Karpas-422 (cell line): ENCODE results near the gene POP4. TPM values are rescaled to one million over a fixed set of nuclear protein-coding genes. Genes with fewer than 3 reads are reported as not detected.
A peak's percentile ranks its signal among the peaks of the same experiment; 100 is the strongest.
"Not testable (repeated sequence)": the region's sequence is repeated elsewhere in the genome, so short reads cannot be mapped to it uniquely, and the experiment has no call there.

Experiments
- DNase-seq: peaks from one replicate; pipeline ENCODE4 v3.0.0-alpha.2; 2015
- H2AFZ ChIP-seq: fragments of 200-600 bp; sonication (generic); 2 replicates; pipeline ENCODE4 v1.6.1; 2014; ENCODE audit warnings: antibody characterized with exemption, low read length, mixed read lengths
- H3K27ac ChIP-seq: fragments of 200-600 bp; sonication (generic); 2 replicates; pipeline ENCODE4 v1.5.1; 2014; ENCODE audit warnings: mild to moderate bottlenecking, low read length, moderate library complexity
- H3K27me3 ChIP-seq: fragments of 200-600 bp; sonication (generic); 2 replicates; pipeline ENCODE4 v1.6.1; 2014; ENCODE audit warnings: low read length, mixed read lengths
- H3K36me3 ChIP-seq: fragments of 200-600 bp; sonication (generic); 2 replicates; pipeline ENCODE4 v1.6.1; 2014; ENCODE audit warnings: low read length, mixed read lengths; ENCODE audit not compliant: insufficient read depth
- H3K4me1 ChIP-seq: fragments of 200-600 bp; sonication (generic); 2 replicates; pipeline ENCODE4 v1.6.1; 2014; ENCODE audit warnings: mild to moderate bottlenecking, low read length, mixed read lengths
- H3K4me2 ChIP-seq: fragments of 200-600 bp; sonication (generic); 2 replicates; pipeline ENCODE4 v1.6.1; 2014; ENCODE audit warnings: low read length, low read depth, mild to moderate bottlenecking; ENCODE audit not compliant: poor library complexity, severe bottlenecking
- H3K4me3 ChIP-seq: fragments of 200-600 bp; sonication (generic); 2 replicates; pipeline ENCODE4 v1.5.1; 2014; ENCODE audit warnings: mild to moderate bottlenecking, antibody characterized with exemption, low read length, mixed read lengths
- H3K79me2 ChIP-seq: fragments of 200-600 bp; sonication (generic); 2 replicates; pipeline ENCODE4 v1.6.1; 2014; ENCODE audit warnings: mild to moderate bottlenecking, low read length, mixed read lengths
- H3K9ac ChIP-seq: fragments of 200-600 bp; sonication (generic); 2 replicates; pipeline ENCODE4 v1.6.0; 2014; ENCODE audit warnings: low read length
- H3K9me2 ChIP-seq: fragments of 200-600 bp; sonication (generic), shearing (Covaris generic); replicated peaks from 2 replicates; pipeline ENCODE4 v1.6.0; 2014; ENCODE audit warnings: mild to moderate bottlenecking, low read length, moderate library complexity; ENCODE audit not compliant: insufficient read depth
- H3K9me3 ChIP-seq: fragments of 300-700, 200-600 bp; sonication (generic); 2 replicates; pipeline ENCODE4 v1.6.1; 2014; ENCODE audit warnings: low read length, mixed read lengths
- H4K20me1 ChIP-seq: fragments of 200-600 bp; sonication (generic); 2 replicates; pipeline ENCODE4 v1.6.1; 2014; ENCODE audit warnings: mild to moderate bottlenecking, antibody characterized with exemption, low read length, low read depth; ENCODE audit not compliant: insufficient read depth
- total RNA-seq: library from RNA; depleted of rRNA; stranded (reverse); fragments of >200 nt; shearing (Covaris generic); gene quantifications from 2 replicates; pipeline ENCODE4 v1.2.3, GENCODE V29; 2014; ENCODE audit warnings: low replicate concordance; rRNA removed

POP4 gene, protein sequence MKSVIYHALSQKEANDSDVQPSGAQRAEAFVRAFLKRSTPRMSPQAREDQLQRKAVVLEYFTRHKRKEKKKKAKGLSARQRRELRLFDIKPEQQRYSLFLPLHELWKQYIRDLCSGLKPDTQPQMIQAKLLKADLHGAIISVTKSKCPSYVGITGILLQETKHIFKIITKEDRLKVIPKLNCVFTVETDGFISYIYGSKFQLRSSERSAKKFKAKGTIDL
- total RNA-seq, result 72.7 and 92.7 TPM in 2 replicates

DNA sequence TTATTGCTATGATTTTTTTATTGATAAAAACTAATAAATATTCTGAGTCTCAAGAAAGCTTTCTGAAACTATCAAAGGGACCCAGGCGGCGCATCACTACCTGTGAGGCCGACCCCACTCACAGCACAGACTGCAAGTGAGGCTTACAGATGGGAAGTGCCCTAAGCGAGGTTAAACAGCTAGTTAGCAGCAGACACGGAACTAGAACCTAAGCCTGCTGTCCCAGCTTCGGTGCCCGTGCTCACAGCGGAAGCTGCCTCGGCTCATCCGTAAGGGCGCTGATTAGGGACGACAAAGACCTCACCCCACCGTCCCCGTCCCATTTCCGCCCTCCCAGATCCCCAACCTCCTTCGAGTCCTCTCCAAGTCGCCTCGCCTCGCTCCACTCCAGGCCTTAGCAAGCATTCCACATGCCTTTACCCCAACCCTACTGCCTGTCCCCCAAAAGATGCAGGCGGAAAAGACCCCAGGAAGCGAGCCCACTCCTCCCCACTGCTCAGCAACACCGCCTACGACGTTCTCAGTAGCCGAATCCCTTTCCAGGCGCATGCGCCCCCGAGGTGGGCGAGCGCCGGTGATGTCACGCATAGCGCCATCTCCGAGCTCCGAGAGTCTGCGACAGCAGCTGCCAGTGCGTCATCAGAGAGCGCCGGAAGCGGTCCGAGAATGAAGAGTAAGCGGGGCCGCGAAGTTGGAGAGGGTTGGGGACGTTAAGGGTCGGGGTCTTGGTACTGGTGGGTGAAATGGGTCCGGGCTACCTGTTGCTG is at the start of gene POP4:
Gene POP4 (plus strand): TSS at position 631 of the 767 bp plus-strand sequence. CDS start 36 bp downstream, at position 667.
- peak; percentile 99 for DNase-seq
- Histone ChIP-seq H3K9me2 (no peaks in the 10 kb centered on the region), H4K20me1 (no peaks in the 10 kb centered on the region), H3K9ac (peak within 1 kb of the TSS; percentile 89), H3K36me3 (no peaks in the 10 kb centered on the region), H3K4me2 (peak within 1 kb of the TSS; percentile 98), H3K79me2 (peaks cover 23% of the 10 kb centered on the region), H3K9me3 (no peaks in the 10 kb centered on the region), H3K27me3 (no peaks in the 10 kb centered on the region), H3K4me1 (peaks cover 18% of the 10 kb centered on the region), H2AFZ (peak within 1 kb of the TSS; percentile 82; the same call in 1 of the 2 replicates), H3K27ac (peak within 1 kb of the TSS; percentile 8; the same call in 1 of the 2 replicates), H3K4me3 (peak within 1 kb of the TSS; percentile 99)

DNA sequence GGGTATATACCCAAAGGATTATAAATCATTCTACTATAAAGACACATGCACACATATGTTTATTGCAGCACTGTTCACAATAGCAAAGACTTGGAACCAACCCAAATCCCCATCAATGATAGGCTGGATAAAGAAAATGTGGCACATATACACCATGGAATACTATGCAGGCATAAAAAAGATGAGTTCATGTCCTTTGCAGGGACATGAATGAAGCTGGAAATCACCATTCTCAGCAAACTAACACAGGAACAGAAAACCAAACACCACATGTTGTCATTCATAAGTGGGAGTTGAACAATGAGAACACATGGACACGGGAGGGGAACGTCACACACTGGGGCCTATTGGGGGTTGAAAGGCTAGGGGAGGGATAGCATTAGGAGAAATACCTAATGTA is 47.0 kb upstream of the POP4 start:
- not testable (repeated sequence) for H3K9me2 ChIP-seq, H3K9ac ChIP-seq, H3K79me2 ChIP-seq, H3K27me3 ChIP-seq, DNase-seq, H4K20me1 ChIP-seq, H3K4me2 ChIP-seq, H3K36me3 ChIP-seq, H2AFZ ChIP-seq, H3K4me1 ChIP-seq, H3K27ac ChIP-seq, H3K4me3 ChIP-seq
- H3K9me3 ChIP-seq, result peaks cover 10% of the 10 kb centered on the region

DNA sequence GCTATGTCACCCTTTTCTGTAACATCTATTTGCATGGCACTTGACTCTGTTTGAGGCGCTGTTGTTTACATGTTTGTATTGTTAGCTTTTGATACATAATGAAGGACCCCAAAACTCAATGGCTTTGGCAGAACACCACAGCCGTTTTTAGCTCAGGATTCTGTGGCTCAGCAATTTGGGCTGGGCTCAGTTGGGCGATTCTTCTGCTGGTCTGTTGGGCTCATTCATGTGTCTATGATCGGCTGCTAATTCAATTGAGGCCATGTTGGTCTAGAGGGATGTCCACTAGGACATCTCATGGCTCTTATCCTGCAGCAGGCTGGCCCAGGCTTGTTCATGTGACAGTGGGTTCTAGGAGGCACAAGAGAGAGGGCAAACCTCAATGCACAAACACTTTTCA is 46.3 kb upstream of the POP4 start:
- no peaks in the 10 kb centered on the region for H3K27me3 ChIP-seq
- H3K79me2 ChIP-seq, result no peaks in the 10 kb centered on the region
- H3K9me3 ChIP-seq, result peaks cover 10% of the 10 kb centered on the region
- H4K20me1 ChIP-seq, result no peaks in the 10 kb centered on the region
- H3K36me3 ChIP-seq, result no peaks in the 10 kb centered on the region
- no peak overlapping the region for H3K9ac ChIP-seq
- H3K4me2 ChIP-seq, result no peak overlapping the region
- H3K9me2 ChIP-seq, result no peaks in the 10 kb centered on the region
- no peak overlapping the region for H3K4me3 ChIP-seq
- H3K4me1 ChIP-seq, result no peaks in the 10 kb centered on the region
- H3K27ac ChIP-seq, result no peak overlapping the region
- H2AFZ ChIP-seq, result no peak overlapping the region
- no peak for DNase-seq

DNA sequence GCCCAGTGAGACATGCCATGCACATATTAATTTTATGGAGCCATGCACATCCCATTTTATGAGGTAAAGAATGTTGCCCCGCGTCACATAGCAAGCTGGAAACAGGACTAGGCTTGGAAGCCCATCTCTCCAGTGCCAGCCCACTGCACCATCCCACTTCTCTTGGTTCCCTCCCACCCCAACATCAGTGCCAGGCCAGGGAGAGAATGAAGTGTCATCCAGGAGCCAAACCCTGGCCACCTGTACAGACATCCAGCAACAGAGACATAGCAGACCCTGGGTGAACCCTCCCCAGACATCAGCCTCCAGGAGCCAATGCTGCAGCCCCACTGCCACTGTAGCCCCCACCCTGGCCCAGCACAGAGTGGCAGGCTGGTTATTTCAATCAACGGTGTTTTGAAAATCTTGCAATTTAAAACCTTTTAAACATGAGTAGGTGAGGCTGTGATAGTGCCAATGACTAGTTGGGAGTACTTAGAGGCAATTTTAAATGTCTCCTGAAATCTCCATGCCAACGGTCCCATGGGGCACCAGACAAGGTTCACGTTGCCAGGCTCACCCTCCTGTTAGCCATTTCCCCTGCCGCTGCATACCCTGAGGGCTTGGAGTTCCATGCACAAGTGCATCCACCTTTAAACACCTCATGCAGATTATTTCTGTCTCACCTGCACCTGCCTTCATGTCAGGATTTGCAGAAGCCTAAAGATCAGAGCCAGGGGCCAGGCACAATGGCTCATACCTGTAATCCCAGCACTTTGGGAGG is 45.6 kb upstream of the POP4 start:
- no peak overlapping the region for H2AFZ ChIP-seq
- no peak for DNase-seq
- H3K4me2 ChIP-seq, result no peak overlapping the region
- no peak overlapping the region for H3K9ac ChIP-seq
- H3K4me3 ChIP-seq, result no peak overlapping the region
- no peaks in the 10 kb centered on the region for H3K36me3 ChIP-seq
- no peaks in the 10 kb centered on the region for H3K79me2 ChIP-seq
- H3K9me2 ChIP-seq, result no peaks in the 10 kb centered on the region
- H3K4me1 ChIP-seq, result no peaks in the 10 kb centered on the region
- H4K20me1 ChIP-seq, result no peaks in the 10 kb centered on the region
- H3K27me3 ChIP-seq, result no peaks in the 10 kb centered on the region
- H3K9me3 ChIP-seq, result peaks cover 10% of the 10 kb centered on the region
- no peak overlapping the region for H3K27ac ChIP-seq

DNA sequence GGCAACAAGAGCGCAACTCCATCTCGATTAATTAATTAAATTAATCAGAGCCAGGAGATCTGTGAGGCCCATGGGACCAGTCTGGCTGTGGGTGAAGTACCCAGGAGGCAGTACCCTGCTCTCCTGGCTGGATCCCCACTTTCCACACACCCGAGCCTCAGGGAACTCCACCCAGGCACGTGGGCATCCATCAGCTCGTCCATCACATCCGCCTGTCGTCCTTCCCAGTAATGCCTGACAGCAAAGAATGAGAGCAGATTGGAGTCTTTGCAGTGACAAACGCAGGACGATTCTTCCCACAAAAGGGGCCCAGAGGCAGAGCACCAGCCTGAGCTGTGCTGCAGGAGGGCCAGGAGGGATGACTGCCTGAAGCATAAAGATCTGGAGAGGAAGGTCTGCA is 44.5 kb upstream of the POP4 start:
- Histone ChIP-seq H3K79me2 (no peaks in the 10 kb centered on the region), H3K27ac (no peak overlapping the region), H3K4me1 (no peaks in the 10 kb centered on the region), H3K9me2 (no peaks in the 10 kb centered on the region), H3K9me3 (peaks cover 10% of the 10 kb centered on the region), H3K9ac (no peak overlapping the region), H3K36me3 (no peaks in the 10 kb centered on the region), H3K4me3 (no peak overlapping the region), H4K20me1 (no peaks in the 10 kb centered on the region), H3K27me3 (no peaks in the 10 kb centered on the region), H3K4me2 (no peak overlapping the region), H2AFZ (no peak overlapping the region)
- no peak for DNase-seq

DNA sequence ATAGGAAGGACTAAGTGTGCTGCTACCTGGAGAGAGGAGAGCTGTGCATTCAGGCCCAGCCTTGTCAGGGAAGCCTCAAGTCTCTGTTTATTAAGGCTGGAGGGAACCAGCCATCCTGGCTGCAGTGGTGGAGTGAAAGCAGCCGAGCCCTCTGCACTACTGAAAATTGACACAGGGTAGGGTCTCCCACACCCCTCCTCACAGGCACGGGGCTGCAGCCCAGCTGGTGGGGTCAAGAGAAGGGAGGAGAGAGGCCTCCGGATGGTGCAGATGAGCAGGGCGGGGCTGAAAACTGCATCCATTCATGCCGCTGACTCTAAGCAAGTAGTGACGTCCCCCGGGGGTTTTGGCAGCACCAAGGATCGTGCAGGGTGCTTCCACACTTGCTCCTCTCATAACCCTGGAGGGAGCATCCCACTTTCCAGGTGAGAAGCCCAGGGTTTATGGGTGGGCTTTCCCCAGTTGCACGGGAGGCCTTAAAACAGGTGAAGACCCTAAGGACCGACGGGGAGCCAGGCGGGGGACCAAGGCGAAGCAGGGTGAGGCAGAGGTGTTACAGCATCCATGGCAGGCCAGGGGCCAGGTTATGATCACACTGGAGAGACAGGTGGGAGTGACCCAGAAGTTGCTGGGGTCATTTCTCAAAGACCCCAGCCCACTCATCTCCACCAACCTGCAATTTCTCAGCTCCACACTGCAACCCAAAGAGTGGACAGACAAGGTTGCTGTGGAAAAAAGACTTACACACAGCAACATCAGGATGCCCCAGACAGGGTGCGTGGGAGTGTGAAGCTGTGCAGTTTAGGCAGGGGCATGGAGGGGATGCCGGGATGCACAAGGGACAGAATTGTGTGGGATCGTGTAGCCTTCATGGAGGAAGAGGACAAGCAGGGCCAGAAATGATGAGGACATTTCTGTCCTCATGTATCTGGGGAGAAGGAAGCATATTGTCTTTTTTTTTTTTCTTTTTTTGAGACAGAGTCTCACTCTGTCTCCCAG is 43.5 kb upstream of the POP4 start:
- H2AFZ ChIP-seq, result no peak overlapping the region
- DNase-seq, result no peak
- H3K4me2 ChIP-seq, result no peak overlapping the region
- H3K79me2 ChIP-seq, result no peaks in the 10 kb centered on the region
- H3K36me3 ChIP-seq, result no peaks in the 10 kb centered on the region
- no peak overlapping the region for H3K27ac ChIP-seq
- no peak overlapping the region for H3K9ac ChIP-seq
- H3K4me3 ChIP-seq, result no peak overlapping the region
- H3K4me1 ChIP-seq, result no peaks in the 10 kb centered on the region
- peaks cover 10% of the 10 kb centered on the region for H3K9me3 ChIP-seq
- H3K27me3 ChIP-seq, result no peaks in the 10 kb centered on the region
- no peaks in the 10 kb centered on the region for H3K9me2 ChIP-seq
- no peaks in the 10 kb centered on the region for H4K20me1 ChIP-seq

DNA sequence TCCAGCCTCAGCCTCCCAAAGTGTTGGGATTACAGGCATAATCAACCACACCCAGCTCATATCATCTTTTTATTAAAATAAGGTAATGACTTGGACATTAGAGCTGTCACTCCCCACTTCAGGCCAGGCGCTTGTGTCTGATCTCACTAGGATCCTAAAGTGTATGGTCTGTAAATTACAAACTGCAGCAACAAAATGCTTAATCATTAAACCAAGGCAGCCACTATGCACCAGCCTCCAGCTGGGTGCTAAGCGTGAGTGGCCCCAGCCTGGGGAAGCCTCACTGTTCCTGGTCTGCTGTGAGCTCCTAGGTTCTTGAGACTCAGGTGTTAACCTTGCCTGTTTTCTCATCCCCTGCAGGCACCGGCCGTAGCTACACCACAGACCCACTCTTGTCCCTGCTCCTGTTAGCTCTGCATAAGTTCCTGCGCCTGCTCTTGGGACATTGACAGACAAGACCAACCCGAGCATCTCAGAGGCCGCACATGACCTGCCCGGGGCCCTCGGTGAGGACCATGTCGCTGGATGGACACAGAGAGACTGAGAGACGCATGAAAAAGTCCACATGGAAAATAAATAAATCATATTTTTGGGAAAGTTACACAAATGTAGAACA is 42.5 kb upstream of the POP4 start:
- no peaks in the 10 kb centered on the region for H3K4me1 ChIP-seq
- peaks cover 10% of the 10 kb centered on the region for H3K9me3 ChIP-seq
- H3K9me2 ChIP-seq, result no peaks in the 10 kb centered on the region
- H3K4me3 ChIP-seq, result no peak overlapping the region
- H2AFZ ChIP-seq, result no peak overlapping the region
- H4K20me1 ChIP-seq, result no peaks in the 10 kb centered on the region
- no peak overlapping the region for H3K27ac ChIP-seq
- no peak for DNase-seq
- no peaks in the 10 kb centered on the region for H3K36me3 ChIP-seq
- no peak overlapping the region for H3K4me2 ChIP-seq
- no peak overlapping the region for H3K9ac ChIP-seq
- H3K27me3 ChIP-seq, result no peaks in the 10 kb centered on the region
- no peaks in the 10 kb centered on the region for H3K79me2 ChIP-seq
